A549 (cell line): ENCODE data around the gene LRRC8E. TPM values are rescaled to one million over a fixed set of nuclear protein-coding genes. Genes with fewer than 3 reads are reported as not detected.

Source experiments
- ATAC-seq, 2 experiments: fragments of 200-7000 bp in 1 of 2; fragments of >200 bp in 1 of 2; cut with Nextera tagmentation in 1 of 2; cut with Tn5 transposase in 1 of 2; 3 replicates each; pipeline versions ENCODE4 v1.8.0 to v1.9.1; 2018 to 2020; ENCODE audit warnings: mild to moderate bottlenecking in 1 of 2, moderate library complexity in 1 of 2
- CTCF ChIA-PET: fragments of 300-600 bp; sonication (Branson Sonifier 250); formaldehyde crosslinking; extraction: SDS; loops from one replicate; lab custom pipeline; 2021; ENCODE audit warnings: antibody characterized with exemption, inconsistent platforms; lab: Yijun Ruan, JAX
- POLR2A ChIA-PET: fragments of 350-600 bp; formaldehyde crosslinking; extraction: SDS; loops from one replicate; lab custom pipeline; 2021; ENCODE audit warnings: antibody characterized with exemption, inconsistent platforms; lab: Yijun Ruan, JAX
- DNase-seq, 2 experiments: peaks; one replicate each; pipeline versions ENCODE4 v3.0.0 to v3.0.0-alpha.2; 2011 to 2016; ENCODE audit warnings: low read depth in 1 of 2, low spot score in 1 of 2
- FAIRE-seq: peaks from 2 replicates; lab custom pipeline; 2011; peaks lifted over from hg19 to GRCh38; lab: Jason Lieb, UNC
- H3K27ac ChIP-seq, 2 experiments: fragments of >200 bp; sonication (Bioruptor Twin); formaldehyde crosslinking; 3 replicates each; pipeline ENCODE4 v1.5.1; 2016 to 2017
- H3K4me1 ChIP-seq: fragments of >200 bp; sonication (Bioruptor Twin); formaldehyde crosslinking; 3 replicates; pipeline ENCODE4 v1.6.1; 2016
- H3K4me2 ChIP-seq: fragments of >200 bp; sonication (Bioruptor Twin); formaldehyde crosslinking; 3 replicates; pipeline ENCODE4 v1.6.1; 2016
- H3K4me3 ChIP-seq: fragments of >200 bp; sonication (Bioruptor Twin); formaldehyde crosslinking; 3 replicates; pipeline ENCODE4 v1.5.1; 2016
- H3K9me3 ChIP-seq: fragments of >200 bp; sonication (Bioruptor Twin); formaldehyde crosslinking; 3 replicates; pipeline ENCODE4 v1.6.1; 2016
- CBX2 ChIP-seq: fragments of 200-600 bp; sonication (generic); IDR thresholded peaks from 2 replicates; pipeline ENCODE4 v1.6.1; 2016; ENCODE audit warnings: low read depth, mild to moderate bottlenecking, borderline replicate concordance
- CHD2 ChIP-seq: fragments of 150-350 bp; IDR thresholded peaks from 2 replicates; pipeline ENCODE4 v1.6.1; 2014; ENCODE audit warnings: low read length; ENCODE audit not compliant: partially characterized antibody
- CHD4 ChIP-seq: fragments of 200-600 bp; sonication (generic); IDR thresholded peaks from 2 replicates; pipeline ENCODE4 v1.6.1; 2016; ENCODE audit warnings: antibody characterized with exemption, mild to moderate bottlenecking, borderline replicate concordance
- EHMT2 ChIP-seq: fragments of 200-600 bp; sonication (generic); IDR thresholded peaks from 2 replicates; pipeline ENCODE4 v1.6.1; 2016; ENCODE audit warnings: antibody characterized with exemption, low read depth, mild to moderate bottlenecking, moderate library complexity
- EP300 ChIP-seq, 2 experiments: fragments of >200 bp; sonication (Bioruptor Twin); formaldehyde crosslinking; IDR thresholded peaks; 2 replicates in 1 of 2; 3 replicates in 1 of 2; pipeline ENCODE4 v1.6.1; 2016 to 2017
- ESRRA ChIP-seq: fragments of 150-350 bp; IDR thresholded peaks from 2 replicates; pipeline ENCODE4 v1.6.1; 2014; ENCODE audit warnings: mild to moderate bottlenecking, low read length, borderline replicate concordance
- HDAC2 ChIP-seq: fragments of 200-600 bp; sonication (generic); IDR thresholded peaks from 2 replicates; pipeline ENCODE4 v1.6.1; 2016
- HOXA7 ChIP-seq: fragments of 250-450 bp; sonication (Bioruptor Pico); IDR thresholded peaks from 2 replicates; pipeline ENCODE4 v1.5.0; 2020; ENCODE audit warnings: mild to moderate bottlenecking, moderate library complexity
- HOXB13 ChIP-seq: fragments of 250-450 bp; sonication (Bioruptor Pico); IDR thresholded peaks from 2 replicates; pipeline ENCODE4 v1.5.0; 2020; ENCODE audit warnings: low read depth, mild to moderate bottlenecking, moderate library complexity
- HOXB5 ChIP-seq: fragments of 250-450 bp; sonication (Bioruptor Pico); IDR thresholded peaks from 2 replicates; pipeline ENCODE4 v1.5.0; 2020; ENCODE audit warnings: mild to moderate bottlenecking, moderate library complexity
- KDM1A ChIP-seq: fragments of 200-600 bp; sonication (generic); IDR thresholded peaks from 2 replicates; pipeline ENCODE4 v1.6.1; 2016; ENCODE audit warnings: low read depth, mild to moderate bottlenecking
- MYC ChIP-seq: IDR thresholded peaks from 2 replicates; pipeline ENCODE4 v1.6.1; 2012; ENCODE audit warnings: mild to moderate bottlenecking, inconsistent platforms, low read length, improper control_type of control experiment, borderline replicate concordance
- POLR2A ChIP-seq: IDR thresholded peaks from 2 replicates; pipeline ENCODE4 v1.6.1; 2012; ENCODE audit warnings: mild to moderate bottlenecking, low read length
- RAD21 ChIP-seq, 2 experiments: fragments of >200 bp in 1 of 2; sonication (Bioruptor Twin) in 1 of 2; formaldehyde crosslinking in 1 of 2; IDR thresholded peaks in 1 of 2; conservative IDR thresholded peaks in 1 of 2; 2 replicates in 1 of 2; 3 replicates in 1 of 2; pipeline ENCODE4 v1.6.1; 2012 to 2018; ENCODE audit warnings: inconsistent platforms in 1 of 2
- RCOR1 ChIP-seq: fragments of 150-350 bp; IDR thresholded peaks from 2 replicates; pipeline ENCODE4 v1.6.1; 2014; ENCODE audit warnings: antibody characterized with exemption, low read length, low read depth
- RNF2 ChIP-seq: fragments of 200-600 bp; sonication (generic); IDR thresholded peaks from 2 replicates; pipeline ENCODE4 v1.6.1; 2016; ENCODE audit warnings: low read depth, mild to moderate bottlenecking, antibody characterized with exemption, moderate library complexity, borderline replicate concordance
- ZFP36 ChIP-seq: fragments of 450-650 bp; IDR thresholded peaks from 2 replicates; pipeline ENCODE4 v1.6.1; 2014; ENCODE audit warnings: borderline replicate concordance; ENCODE audit not compliant: partially characterized antibody
- ZNF302 ChIP-seq: fragments of 250-450 bp; sonication (Bioruptor Pico); IDR thresholded peaks from 2 replicates; pipeline ENCODE4 v1.9.0; 2021; ENCODE audit warnings: inconsistent platforms, mild to moderate bottlenecking, moderate library complexity
- ZSCAN20 ChIP-seq: fragments of 250-450 bp; sonication (Bioruptor Pico); IDR thresholded peaks from 2 replicates; pipeline ENCODE4 v1.8.0; 2022; ENCODE audit warnings: mild to moderate bottlenecking, moderate library complexity
- WGBS: methylation state at CpG from one replicate; pipeline ENCODE4 v1.1.6; 2017; ENCODE audit errors: missing lambda C conversion rate; 5-methylcytosine and 5-hydroxymethylcytosine counted together
- polyA plus RNA-seq, 4 experiments: library from polyadenylated mRNA; depleted of rRNA in 3 of 4; stranded (reverse); fragments of >200 nt; fragmentation: RNase III in 1 of 4; extraction: RNeasy Plus Mini Kit Qiagen cat#74134 plus additional on column Dnase treatment in 1 of 4; gene quantifications; 2 replicates in 3 of 4; 3 replicates in 1 of 4; pipeline ENCODE4 v1.2.3, GENCODE V29; 2011 to 2017
- TF ChIP-seq, protein P1 (sequence below): fragments of 450-650 bp; IDR thresholded peaks from 2 replicates; pipeline ENCODE4 v1.6.1; 2014; ENCODE audit warnings: antibody characterized with exemption
- TF ChIP-seq, protein P2 (sequence below): IDR thresholded peaks from 2 replicates; pipeline ENCODE4 v1.6.1; 2012; ENCODE audit warnings: low read depth, borderline replicate concordance
- TF ChIP-seq, protein P3 (sequence below): fragments of 250-450 bp; sonication (Bioruptor Pico); IDR thresholded peaks from 2 replicates; pipeline ENCODE4 v1.5.0; 2020; ENCODE audit warnings: low read depth, mild to moderate bottlenecking, moderate library complexity
- TF ChIP-seq, protein P4 (sequence below): fragments of >200 bp; sonication (Bioruptor Twin); formaldehyde crosslinking; IDR thresholded peaks from 2 replicates; pipeline ENCODE4 v1.6.1; 2016

LRRC8E gene
- polyA plus RNA-seq, 2 of the 4 experiments (the other 2 are of a cell fraction) = 4.0 to 4.4 TPM

DNA sequence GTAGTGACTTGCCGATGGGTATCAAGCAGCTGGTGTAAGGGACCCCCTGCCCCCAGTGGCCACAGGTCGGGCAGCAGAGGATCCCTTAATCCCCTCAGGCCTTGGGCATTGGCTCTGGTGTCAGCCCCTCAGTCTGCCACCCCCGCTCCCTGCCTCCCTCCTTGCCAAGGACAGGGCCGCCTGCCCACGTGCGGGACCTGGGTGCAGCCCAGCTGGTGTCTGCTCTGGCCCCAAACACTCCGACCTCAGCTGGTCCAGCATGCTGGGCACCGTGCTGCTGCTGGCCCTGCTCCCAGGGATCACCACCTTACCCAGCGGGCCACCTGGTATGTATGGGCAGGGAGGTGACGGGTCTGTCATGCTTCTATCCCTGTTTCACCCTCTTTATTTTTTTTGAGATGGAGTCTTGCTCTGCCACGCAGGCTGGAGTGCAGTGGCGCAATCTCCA, 26.3 kb downstream of the LRRC8E start, which contains the start of gene TGFBR3L:
TGFBR3L (plus strand) TSS at position 233 of the 448 bp plus-strand sequence.
- no peak within 1 kb of the TSS for H3K4me2 ChIP-seq
- POLR2A ChIA-PET = interaction anchor here (1.8 kb wide), 1 partner anchor 11 kb away, joined by 4 read pairs; no protein-coding TSS in a partner anchor
- CTCF ChIA-PET = interaction anchor here (1.3 kb wide), 1 partner anchor 11 kb away, joined by 4 read pairs; the partner anchor contains the start of gene MAP2K7

DNA sequence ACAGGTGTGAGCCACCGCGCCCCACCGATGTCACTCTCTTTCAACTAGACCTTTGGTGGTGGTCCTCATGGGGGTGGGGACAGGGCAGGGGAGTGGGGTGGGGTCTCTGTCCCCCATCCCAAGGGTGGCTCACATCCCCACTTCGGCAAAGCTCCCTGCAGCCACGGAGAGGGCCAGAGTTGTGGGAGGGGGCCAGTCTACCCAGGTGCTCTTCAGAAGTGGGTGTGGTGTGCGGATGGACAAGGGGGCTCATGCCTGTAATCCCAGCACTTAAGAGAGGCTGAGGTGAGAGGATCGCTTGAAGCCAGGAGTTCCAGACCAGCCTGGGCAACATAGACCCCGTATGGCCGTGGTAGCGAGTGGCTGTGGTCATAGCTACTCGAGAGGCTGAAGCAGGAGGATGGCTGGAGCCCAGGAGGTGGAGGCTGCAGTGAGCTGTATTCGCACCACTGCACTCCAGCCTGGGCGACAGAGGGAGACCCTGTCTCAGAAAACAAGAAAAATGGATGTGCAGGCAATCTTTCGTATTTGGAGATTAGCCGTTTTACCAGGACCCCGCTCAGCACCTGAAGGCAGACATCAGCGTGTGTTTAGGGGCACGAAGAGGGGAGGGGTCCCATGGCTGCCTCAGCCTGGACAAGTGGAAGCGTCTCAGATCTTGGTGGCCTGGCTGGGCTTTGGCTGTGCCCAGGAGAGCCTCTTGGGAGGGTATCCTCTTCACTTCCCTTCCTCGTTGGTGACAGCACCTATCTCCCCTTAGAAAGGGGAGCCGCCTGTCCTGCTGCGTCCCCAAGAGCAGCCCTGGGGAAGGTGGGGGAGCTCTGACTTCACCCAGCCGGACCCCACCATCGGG, 27.2 kb downstream of the LRRC8E start:
- ChIA-PET POLR2A (interaction anchor here (1.8 kb wide), 1 partner anchor 12 kb away, joined by 4 read pairs; no protein-coding TSS in a partner anchor), CTCF (interaction anchor here (0.6 to 2.3 kb wide), 5 partner anchors 9 to 61 kb away, joined by 3 to 7 read pairs (median 3); partner anchors contain the start of gene MAP2K7)
- WGBS = 92% methylated on average over 14 of the region's 24 CpGs
- DNase-seq = no peak
- no peak for FAIRE-seq
- TF ChIP-seq EHMT2 (no peak), ESRRA (no peak), HOXA7 (CRISPR knock-in tag) (no peak), ZSCAN20 (CRISPR knock-in tag) (no peak)
- TF ChIP-seq, protein P1, sequence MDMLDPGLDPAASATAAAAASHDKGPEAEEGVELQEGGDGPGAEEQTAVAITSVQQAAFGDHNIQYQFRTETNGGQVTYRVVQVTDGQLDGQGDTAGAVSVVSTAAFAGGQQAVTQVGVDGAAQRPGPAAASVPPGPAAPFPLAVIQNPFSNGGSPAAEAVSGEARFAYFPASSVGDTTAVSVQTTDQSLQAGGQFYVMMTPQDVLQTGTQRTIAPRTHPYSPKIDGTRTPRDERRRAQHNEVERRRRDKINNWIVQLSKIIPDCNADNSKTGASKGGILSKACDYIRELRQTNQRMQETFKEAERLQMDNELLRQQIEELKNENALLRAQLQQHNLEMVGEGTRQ = no peak
- TF ChIP-seq, all 56 proteins: peak for 0
- peak overlapping the region in 1 of 2 experiments; percentile 90; a peak in 2 of 6 replicates for H3K27ac ChIP-seq
- no peak overlapping the region; the same call in 2 of the 3 replicates for H3K4me3 ChIP-seq
- ATAC-seq = no peak
- peak overlapping the region; percentile 87; the same call in 2 of the 3 replicates for H3K4me2 ChIP-seq
- peaks cover 13% of the 10 kb centered on the region for H3K4me1 ChIP-seq
- H3K9me3 ChIP-seq = no peaks in the 10 kb centered on the region

More for the DNA sequence above, 26.3 kb downstream of the LRRC8E start, which contains the start of gene TGFBR3L:
- no peak within 1 kb of the TSS for H3K27ac ChIP-seq
- no peak for TF ChIP-seq HOXB5 (CRISPR knock-in tag)
- TF ChIP-seq MYC = no peak
- no peak for TF ChIP-seq KDM1A
- no peak for TF ChIP-seq ZNF302
- TF ChIP-seq RNF2 = no peak
- no peak for TF ChIP-seq POLR2A
- no peak for TF ChIP-seq RCOR1
- TF ChIP-seq CBX2 = no peak
- TF ChIP-seq, protein P1 = no peak
- no peak for TF ChIP-seq HOXB13 (CRISPR knock-in tag)
- TF ChIP-seq EP300 (IDR thresholded peaks at IDR 0.05) = no peak
- no peak for TF ChIP-seq RAD21 (conservative IDR thresholded peaks at IDR 0.05 in 1 of 2, IDR thresholded peaks at IDR 0.05 in 1 of 2)
- WGBS = 72% methylated on average over 7 of the region's 12 CpGs
- FAIRE-seq (no peak), DNase-seq (no peak), ATAC-seq (no peak)
- H3K9me3 ChIP-seq = no peaks in the 10 kb centered on the region
- H3K4me3 ChIP-seq = no peak within 1 kb of the TSS
- peaks cover 11% of the 10 kb centered on the region for H3K4me1 ChIP-seq

DNA sequence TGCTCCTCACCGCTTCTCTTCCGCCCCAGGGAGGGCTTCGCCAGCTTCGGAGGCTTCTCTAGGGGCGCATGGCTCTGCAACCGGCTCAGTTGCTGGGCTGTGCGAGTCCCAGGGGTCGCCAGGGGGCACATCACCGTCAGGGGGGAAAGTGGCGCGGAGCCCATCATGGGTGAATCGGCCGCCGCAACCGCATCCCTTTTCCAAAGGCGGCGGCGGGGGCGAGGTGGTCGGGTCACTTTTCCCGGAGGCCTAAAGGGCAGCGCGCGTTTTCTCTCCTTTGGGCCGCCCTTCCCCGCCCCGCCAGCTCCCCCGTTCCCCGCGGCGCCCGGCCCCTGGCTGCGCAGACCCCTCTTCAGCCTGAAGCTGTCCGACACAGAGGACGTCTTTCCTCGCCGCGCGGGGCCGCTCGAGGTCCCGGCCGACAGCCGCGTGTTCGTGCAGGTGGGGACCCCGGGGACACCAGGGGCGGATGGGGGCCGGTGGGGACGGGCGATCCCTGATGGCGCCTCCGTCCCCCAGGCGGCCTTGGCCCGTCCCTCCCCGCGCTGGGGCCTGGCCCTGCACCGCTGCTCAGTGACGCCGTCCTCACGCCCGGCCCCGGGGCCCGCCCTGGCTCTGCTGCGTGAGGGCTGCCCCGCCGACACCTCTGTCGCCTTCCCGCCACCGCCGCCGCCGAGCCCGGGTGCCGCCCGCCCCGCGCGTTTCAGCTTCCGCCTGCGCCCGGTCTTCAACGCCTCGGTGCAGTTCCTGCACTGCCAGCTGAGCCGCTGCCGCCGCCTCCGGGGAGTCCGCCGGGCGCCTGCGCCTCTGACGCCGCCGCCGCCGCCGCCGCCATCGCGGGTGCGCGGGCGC, 28.0 kb downstream of the LRRC8E start:
- no peak for DNase-seq
- CTCF ChIA-PET = interaction anchor here (0.6 to 2.4 kb wide), 8 partner anchors 8 to 62 kb away, joined by 3 to 14 read pairs (median 4); partner anchors contain the start of gene MAP2K7

More for the DNA sequence above, 28.0 kb downstream of the LRRC8E start:
- TF ChIP-seq, protein P2, sequence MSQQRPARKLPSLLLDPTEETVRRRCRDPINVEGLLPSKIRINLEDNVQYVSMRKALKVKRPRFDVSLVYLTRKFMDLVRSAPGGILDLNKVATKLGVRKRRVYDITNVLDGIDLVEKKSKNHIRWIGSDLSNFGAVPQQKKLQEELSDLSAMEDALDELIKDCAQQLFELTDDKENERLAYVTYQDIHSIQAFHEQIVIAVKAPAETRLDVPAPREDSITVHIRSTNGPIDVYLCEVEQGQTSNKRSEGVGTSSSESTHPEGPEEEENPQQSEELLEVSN = peak; percentile 59; the same call in 1 of the 2 replicates
- TF ChIP-seq POLR2A = peak; percentile 14; the same call in 1 of the 2 replicates
- no peak for TF ChIP-seq RAD21 (conservative IDR thresholded peaks at IDR 0.05 in 1 of 2, IDR thresholded peaks at IDR 0.05 in 1 of 2)
- TF ChIP-seq CHD4 = no peak
- TF ChIP-seq, protein P3, sequence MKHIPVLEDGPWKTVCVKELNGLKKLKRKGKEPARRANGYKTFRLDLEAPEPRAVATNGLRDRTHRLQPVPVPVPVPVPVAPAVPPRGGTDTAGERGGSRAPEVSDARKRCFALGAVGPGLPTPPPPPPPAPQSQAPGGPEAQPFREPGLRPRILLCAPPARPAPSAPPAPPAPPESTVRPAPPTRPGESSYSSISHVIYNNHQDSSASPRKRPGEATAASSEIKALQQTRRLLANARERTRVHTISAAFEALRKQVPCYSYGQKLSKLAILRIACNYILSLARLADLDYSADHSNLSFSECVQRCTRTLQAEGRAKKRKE (CRISPR knock-in tag) = no peak
- TF ChIP-seq CHD2 = no peak
- TF ChIP-seq HDAC2 = no peak
- peak; percentile 58 for TF ChIP-seq ZFP36
- TF ChIP-seq, protein P4, sequence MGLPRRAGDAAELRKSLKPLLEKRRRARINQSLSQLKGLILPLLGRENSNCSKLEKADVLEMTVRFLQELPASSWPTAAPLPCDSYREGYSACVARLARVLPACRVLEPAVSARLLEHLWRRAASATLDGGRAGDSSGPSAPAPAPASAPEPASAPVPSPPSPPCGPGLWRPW = no peak
- WGBS = 61% methylated on average over 11 of the region's 104 CpGs
- Histone ChIP-seq H3K4me1 (peaks cover 17% of the 10 kb centered on the region), H3K4me2 (peak overlapping the region; percentile 87), H3K4me3 (peak overlapping the region; percentile 43), H3K9me3 (no peaks in the 10 kb centered on the region), H3K27ac (peak overlapping the region; percentile 65 to 90)
- POLR2A ChIA-PET = interaction anchor here (0.5 to 1.8 kb wide), 2 partner anchors 10 to 13 kb away, joined by 3 to 4 read pairs; no protein-coding TSS in a partner anchor
- FAIRE-seq (no peak), ATAC-seq (peak; percentile 6 to 15; a peak in 4 of 6 replicates)
